ENCODE results near the gene EPB41.

The EPB41 gene

DNA sequence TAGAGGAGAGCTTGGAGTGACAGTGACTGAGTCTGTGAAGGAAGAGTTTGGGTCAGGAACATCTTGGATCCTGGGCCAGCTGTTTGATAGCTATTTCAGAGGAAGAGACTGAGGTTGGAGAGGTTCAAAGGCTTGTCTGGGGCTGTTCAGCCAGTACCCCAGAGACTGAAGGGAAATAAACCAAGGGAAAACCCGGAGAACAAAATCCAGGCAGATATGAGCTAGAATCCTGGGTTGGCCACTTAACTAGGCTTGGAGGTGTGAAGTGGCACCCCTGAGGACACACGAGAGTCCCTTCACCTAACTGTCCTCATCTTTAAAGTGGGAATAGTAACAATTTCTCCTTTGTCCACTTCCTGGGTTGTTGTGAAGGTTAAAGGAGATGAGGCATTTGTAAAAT, 23.1 kb upstream of the EPB41 start:
- no peak for DNase-seq

DNA sequence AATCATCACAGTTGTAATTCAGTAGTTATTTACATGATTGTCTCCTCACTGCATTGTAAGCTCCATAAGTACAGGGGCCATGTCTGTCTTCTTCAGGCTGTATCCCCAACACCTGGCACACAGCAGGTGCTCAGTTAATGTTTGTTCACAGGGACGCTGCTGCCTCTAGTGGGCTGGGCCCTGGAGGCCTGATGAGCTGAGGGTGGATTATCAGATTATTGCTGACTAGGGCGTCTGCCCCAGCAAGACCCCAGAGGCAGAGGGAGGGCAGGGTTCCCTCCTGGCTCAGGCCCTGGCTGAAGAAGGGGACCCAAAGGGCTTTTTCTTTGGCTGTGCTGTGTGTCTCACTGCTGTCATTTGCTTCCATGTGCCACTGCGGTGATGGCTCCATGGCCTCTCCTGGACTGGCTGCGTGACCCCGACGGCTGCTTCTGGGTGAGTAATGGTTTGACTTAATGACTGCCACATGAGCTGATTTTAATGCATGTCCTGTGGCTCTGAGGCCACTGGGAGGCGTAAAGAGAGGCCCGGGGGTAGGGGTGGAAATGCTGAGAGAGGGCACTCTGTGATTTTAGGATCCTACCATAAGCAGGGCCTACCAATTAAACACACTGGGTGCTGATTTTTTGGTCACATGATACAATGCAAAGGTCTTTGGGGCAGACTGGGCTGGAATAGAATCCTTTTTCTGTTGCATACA, 20.8 kb upstream of the EPB41 start:
- no peak for DNase-seq

DNA sequence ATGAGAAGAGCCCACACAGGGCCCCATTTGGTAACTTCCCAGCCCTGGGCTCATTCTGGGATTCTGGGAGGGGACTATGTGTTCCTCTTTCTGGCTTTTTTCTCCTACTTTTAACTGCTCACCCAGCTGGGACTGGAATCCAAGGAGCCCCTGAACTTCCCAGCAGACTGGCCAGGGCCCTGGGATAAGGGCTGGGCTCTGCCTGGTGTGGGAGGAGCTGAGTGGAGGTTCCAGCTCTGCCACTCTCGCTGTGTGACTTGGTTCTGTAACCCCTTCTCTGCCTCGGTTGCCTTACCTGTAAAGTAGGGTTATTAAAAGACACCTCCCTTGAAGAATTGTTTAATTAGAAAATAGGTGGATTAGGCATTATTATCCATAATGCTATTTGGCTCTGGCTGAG, 19.6 kb upstream of the EPB41 start:
- no peak for DNase-seq

DNA sequence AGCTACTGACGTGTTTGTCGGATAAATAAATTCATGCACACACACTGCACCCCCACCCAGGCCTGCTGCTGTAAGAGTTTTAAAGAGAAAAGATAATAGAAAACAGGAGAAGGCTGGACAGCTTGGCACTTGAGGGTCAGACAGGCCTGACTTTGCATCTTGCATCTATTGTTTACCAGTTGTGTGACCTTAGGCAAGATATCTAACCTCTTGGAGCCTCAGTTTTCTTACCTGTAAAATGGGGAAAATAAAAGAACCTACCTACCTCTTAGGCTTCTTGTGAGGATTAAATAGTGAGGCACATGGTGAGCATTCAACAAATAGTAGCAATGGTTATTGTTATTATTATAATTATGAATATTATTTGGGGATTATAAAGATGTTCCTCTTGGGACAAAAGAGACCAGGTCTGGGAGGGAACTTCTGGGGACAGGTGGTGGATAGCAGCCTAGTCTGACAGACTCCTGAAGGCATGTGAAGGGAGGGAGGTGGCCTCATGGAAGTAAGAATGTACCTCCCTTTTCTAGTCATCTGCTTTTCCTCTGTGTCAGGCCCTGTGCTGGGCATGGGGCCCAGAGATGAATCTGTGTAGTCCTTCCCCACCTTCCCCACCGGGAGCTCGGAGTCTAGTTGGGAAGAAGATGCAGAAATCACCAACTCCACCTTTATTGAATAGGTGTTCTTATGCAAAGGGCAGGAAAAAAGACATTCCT, 18.3 kb upstream of the EPB41 start:
- DNase-seq, result no peak

DNA sequence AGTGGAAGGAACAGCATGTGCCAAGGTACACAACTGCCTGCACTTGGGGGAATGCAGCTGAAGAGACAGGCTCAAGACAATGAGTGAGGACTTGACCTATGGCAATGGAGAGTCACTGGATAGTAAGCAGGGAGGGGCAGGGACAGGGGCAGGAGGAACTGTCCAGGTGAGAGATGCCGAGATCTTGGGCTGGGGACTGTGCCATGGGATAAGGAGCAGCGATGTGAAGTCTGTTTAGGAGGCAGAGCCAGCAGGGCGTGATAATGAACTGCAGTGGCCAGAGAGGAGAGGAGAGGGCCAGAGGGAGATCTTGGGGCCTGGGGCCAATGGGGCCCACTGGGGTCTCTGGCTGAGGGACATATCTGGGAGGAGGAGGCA, 17.8 kb upstream of the EPB41 start:
- no peak for DNase-seq

DNA sequence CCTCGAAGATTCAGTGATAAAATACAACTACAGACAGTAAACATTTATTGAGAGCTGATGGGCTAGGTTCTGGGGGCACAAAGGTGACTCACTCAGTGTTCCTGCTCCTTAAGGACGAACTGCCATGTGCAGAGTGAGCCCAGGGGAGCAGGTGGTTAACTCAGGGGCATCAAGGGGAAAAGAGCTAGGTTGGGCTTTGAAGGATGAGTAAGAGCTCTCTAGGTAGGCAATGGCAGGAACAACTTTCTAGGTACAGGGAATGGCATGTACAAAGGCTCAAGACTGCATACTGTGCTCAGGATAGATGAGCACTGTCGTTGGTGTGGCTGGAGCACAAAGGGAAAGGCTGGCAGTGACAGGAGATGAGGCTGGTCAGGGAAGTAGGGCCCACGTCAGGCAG, 16.6 kb upstream of the EPB41 start:
- DNase-seq, result no peak

DNA sequence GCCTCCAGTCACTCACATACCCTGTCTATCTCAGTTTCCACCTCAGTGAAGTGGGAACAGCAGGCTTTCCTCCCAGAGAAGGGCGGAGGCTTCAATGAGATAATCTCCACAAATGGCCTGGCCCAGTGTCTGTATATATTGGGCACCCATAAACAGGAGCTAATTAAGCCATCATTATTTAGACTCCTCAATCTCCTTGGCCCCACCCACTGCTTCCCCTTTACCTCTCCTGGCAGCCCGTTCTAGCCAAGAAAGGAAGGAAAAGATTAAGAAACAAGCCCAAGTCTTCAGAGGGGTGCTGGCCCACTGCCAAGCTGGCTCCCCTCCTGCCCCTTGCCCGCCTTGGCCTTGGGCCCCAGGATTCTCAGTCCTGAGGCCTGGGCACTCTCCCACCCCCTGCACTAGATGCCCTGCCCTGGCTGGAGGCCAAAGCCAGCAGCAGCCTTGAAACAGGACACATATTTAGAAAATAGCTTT, 15.9 kb upstream of the EPB41 start:
- DNase-seq, result no peak

DNA sequence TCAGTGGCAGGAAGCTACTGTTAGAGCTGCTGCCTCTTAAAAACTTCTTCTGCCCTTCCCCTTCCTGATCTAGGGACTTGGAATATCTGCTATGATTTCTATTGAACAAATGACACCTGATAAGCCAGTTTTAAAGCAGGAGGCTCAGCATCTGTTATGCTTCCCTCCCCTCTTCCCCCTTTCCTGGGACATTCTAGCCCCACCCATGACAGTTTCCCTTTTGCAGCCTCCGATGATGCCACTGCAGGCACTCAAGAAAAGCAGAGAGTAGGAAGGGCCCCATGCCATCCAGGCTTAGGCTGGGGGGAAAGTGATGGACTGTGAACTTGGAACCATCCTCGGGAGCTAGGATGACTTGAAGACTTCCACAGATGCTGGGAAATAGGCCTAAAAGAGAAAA, 15.1 kb upstream of the EPB41 start:
- DNase-seq, result no peak

DNA sequence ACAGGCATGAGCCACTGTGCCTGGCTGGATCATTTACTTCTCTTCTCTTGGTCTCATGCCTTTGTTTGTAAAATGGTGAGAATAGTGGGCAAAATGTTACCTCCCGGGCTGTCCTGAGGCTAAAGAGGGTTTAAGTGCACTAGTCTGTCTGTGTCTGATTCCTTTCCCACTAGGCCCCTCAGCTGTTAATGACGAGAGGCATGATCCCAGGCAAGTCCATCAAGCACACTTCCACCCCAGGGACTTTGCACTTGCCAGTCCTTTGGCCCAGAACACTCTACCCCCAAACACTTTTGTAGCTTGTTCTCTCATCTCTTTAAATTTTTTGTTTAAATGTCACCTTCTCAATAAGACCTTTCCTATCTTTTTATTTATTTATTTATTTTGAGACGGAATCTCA, 13.8 kb upstream of the EPB41 start:
- DNase-seq, result no peak

DNA sequence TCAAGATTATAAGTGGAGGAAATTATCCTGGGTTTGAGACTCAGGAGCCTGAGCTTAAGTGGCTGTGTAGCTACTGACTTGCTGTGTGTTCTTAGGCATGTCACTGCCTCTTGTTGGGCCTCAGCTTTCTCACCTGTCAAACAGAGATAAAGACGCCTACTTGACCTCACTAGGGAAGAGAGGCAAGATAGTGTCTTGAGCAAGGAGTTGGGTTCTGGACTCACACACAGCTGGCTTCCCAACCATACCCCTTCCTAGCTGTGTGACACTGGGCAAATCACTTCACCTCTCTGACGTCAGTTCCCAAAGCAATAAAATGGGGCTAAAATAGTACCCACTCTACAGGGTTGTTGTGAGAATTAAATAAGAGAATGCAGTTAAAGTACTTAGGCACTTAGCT, 11.6 kb upstream of the EPB41 start:
- no peak for DNase-seq

DNA sequence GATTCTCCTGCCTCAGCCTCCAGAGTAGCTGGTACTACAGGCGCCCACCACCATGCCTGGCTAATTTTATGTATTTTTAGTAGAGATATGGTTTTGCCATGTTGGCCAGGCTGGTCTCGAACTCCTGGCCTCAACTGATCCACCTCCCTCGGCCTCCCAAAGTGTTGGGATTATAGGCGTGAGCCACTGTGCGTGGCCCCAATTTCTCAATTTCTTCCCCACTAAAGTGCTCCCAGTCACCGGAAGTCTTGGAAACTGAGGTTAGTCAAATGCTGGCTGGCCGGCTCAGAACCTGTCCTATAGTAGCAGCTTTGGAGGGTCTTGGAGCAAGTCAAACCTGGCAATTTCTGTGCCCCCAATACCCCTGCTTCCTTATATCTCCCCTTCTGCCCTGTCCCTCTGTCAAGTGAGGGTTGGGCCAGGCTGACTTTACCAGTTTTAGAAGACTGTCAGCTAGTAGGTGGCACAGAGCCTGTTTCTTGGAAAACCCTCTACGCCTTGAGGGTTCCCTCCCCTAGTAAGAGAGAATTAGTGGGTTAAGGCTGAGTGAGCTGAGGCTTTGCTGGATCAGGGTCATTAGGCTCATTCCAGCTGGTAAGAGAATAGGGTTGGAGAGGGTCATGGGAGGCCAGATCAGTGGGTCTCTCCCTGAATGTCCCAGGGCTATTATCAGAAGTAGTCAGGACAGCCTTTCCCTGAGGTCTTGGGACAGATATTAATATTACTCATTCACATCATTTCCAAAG, 8.3 kb upstream of the EPB41 start:
- DNase-seq, result no peak

DNA sequence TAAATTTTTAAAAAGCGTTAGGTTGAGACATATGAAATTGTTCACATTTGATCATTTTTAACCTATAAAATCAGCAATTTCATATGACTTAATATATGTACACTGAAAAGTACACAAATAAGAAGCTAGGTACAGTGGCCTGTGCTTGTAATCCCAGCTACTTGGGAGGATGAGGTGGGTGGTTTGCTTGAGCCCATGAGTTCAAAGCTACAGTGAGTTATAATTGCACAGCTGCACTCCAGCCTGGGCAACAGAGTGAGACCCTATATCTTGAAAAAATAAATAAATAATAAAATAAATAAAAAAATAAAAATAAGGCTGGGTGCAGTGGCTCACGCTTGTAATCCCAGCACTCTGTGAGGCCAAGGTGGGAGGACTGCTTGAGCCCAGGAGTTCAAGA, 5.2 kb upstream of the EPB41 start:
- no peak for DNase-seq

DNA sequence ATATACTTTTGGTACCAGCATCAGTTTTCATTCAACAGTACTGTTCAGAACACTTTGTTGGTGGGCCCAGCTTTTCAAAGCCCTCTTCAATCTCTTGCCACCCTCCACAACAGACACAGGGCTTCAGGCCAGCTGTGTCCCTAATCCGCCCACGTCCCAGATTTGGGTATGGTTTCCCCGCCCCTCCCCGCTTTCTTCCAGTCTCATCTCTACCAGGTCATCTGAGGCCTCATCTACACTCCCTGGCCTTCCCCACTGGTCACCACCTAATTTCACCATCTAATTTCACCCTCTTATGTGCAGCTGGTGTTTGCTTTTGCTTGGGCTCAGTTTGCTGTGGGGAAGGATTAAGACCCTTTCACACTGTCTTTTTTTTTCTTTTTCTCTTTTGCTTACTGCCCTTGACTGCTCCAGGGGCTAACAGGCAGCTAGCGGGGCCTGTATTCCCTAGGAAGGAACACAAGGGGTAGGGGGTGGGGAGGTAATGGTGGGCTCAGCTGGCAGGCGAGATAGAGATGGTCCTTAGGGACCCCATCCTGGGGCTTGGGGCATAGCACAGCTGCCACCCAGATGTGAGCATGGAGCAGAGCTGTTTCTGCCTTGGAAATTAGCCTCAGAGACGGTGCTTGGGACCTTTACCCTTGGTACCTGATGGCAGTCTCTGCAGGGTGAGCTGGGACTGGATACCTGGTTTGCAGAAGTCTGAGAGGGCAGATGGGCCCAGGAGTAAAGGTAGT, 3.8 kb upstream of the EPB41 start:
- DNase-seq, result no peak

DNA sequence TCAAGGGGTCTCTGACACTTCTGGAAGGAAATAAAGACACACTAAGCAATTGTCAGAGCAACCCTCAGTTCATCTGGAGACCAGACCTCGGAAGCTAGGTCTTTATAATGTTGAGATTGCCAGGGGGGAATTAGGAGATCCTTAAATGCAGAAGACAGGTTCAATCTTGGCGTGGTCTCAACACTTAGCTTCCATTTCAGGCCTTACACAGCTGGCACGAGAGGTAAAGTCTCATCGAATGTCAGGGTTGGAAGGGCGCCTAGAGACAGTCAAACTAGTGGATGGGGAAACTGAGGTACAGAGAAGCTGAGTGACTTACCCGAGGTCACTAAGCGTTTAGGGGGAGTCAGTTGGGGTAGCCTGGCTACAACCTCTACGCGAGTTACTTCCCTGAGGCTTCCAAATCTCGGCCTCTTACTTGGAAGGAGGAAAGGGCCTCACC, 562 bp upstream of the EPB41 start:
- DNase-seq, result no peak

DNA sequence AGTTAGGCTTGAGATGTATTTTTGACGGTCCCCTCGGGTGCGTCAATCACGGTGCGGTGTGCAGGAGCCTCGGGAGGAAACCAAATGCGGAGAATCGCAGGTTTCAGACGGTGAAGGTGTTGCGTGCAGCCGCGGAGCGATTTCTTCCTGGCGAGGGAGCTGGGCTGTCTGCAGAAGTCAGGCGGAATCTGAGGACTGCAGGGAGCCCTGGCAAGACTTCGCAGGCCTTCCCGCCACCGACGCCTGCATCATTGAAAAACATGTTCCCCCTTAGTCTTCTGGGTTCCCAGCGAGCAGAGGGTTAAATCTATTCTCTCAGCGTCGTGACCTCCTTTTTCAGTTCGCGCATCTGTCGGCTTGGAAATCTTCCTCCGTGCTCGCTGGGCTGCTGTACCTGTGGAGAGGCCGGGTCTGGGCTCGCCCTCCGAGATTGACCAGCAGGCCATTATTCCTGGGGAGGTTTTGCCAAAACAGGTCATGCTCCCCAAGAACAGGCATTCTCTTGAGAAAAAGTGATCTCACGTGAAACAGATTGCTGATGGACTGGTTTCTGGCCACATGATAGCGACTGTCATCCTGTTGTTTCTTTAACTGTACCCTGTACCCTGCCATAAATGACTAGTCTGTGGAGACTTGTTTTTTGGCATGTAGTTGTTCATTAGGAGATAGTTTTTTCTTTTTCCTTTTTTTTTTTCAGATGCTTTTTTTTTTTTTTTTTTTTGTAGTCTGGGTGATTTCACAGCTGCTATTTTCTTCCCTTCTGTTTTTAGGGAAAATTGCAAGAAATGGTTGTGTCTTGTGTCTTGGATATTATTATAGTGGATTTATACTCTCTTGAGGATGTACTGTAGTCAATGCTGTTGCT, 894 bp downstream of the EPB41 start:
- peak; percentile 29 to 35 for DNase-seq

DNA sequence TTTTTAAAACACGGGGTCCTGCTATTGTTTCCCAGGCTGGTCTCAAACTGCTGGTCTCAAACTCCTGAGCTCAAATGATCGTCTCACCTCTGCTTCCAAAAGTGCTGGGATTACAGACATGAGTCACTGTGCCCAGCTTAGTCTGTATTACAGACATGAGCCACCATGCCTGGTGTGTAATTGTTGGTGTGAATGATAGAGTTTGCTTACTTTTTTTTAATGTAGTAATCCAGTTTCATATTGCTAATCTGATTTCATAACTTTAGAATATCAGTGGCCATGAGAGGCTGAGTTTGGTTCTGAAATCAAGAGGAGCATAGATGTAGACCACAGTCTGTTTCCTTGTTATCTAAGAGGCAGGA, 3.4 kb downstream of the EPB41 start:
- DNase-seq, result peak; percentile 18

DNA sequence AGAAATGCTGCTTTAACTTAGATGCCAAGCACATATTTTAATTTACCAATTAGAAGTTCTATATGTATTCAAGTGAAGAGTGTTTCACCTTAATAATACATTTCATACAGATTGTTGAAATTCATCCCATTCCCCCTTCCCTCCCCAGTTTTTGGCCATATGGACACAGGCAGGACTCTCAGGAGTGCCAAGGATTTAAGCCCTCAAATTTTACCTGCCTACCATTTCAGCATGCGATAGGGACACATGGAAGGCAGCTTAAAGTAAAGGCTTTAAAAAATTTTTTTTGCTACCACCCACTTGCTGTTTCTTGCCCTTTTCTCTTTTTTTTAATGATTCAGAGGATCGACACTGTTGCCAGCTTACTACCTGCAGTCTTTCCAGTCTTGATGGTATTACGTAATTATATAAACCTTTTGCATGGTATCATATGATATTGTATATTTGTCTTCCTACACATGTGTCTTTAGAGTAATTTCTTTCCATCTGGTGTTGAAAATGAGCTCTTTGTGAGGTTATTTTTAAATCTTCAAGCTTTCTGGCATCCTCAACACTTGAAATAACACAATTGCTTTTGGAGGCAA, 7.0 kb downstream of the EPB41 start:
- no peak for DNase-seq

DNA sequence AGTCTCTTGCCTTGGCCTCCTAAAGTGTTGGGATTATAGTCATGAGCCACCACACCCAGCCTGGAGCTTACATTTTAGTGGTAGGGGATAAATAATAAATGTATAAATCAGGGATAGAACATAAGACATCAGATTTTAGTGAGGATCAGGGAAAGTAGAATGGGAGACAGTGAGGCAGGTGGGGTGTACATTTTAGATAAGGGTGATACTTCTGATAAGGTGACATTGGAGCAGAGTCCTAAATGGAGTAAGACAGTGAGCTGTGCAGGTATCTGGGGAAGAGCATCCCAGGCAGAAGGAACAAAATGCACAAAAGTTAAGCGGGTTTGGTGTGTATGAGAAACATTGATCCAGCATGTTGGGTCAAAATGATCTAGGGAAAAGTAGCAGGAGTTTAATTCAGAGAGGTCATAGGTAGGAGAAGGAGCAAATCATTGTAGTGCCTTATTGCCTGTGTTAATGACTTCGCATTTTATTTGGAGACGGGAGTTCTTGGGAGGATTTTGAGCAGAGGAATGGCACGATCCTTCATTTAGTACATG, 11.1 kb downstream of the EPB41 start:
- no peak for DNase-seq

DNA sequence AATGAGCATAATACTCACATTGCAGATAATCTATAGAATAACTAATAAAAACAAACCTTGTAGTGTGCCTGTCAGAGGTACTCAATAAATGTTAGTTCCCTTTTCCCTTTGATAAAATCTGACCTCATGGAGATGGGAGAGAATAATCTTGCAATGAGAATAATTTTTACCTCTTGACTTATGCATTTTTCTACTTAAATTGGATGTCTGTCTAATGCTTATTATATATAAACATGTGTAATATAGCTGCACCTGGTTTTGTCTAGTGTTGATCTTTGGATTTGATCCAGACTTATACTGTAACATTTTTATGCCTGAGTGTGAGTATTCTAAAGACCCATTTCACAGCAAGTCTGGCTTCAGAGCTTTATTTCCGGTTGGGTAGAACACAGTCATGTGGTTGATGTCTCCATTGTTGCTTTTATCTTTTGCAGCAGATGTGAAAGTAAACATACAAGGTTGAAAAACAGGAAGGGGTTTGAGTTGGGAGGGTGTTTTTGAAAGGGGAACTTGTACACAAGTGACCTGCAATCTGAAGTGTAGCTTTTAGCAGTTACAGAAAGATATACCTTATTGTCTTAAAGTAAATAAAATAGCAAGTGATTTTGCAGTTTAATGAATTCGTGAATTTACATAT, 12.4 kb downstream of the EPB41 start:
- DNase-seq, result peak; percentile 18 to 28

DNA sequence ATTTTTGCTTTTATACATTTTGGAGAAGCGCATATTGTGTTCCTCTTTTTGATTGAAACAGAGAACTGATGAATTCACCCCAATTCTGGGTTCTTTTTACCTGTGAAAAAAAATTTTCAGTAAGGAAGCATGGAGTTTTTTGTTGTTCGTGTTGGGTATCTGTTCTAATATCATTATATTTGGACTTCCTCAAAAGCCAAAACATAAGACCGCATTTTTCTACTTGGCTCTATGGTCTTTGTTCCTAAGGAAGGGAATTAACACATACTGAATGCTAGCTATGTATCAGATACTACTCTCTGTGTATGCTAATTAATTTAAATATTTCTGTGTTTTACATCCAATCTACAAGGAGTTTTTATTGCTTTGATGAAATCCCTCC, 12.9 kb downstream of the EPB41 start:
- DNase-seq, result no peak

DNA sequence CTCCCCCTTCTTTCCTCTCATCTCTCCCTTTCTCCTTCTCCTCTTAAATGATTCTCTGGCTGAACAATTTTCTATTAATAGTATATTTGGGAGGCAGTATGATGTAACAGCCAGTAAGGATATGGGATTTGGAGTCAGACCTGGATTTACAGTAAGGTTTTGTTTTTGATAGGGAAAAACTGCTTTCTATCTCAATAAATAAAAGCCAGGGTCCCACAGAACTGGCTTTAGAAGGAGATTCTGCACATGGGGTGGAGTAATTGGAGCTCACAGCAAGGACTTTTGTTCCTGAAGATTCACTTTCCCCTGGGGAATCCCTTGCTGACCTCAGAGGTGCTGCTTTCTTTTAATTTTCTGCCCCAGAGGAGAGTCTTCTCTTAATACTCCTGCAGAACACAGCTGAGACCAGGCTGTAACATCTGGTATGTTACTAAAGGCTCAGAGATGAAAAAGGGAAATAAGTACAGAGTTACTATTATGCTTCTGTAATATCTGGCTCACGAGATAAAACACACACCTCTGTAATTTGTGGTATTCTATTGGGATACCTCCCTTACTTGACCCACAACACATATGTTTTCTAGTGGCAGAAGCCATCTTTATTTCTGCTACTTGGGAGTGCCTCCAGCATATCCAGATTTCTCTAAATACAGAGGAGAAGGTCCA, 13.4 kb downstream of the EPB41 start:
- no peak for DNase-seq

Measured in activated CD4-positive, alpha-beta T cell treated with anti-CD3 and anti-CD28 coated beads for 4 hours (primary cell).